Esophagus muscularis mucosa (tissue), 4 donors: ENCODE measurements around the gene NR2C2AP.

ENCODE experiments used
- CTCF ChIP-seq, 3 experiments: fragments of 200-600 bp in 2 of 3; fragments of 450-650 bp in 1 of 3; sonication (generic) in 2 of 3; IDR thresholded peaks; one replicate each; pipeline ENCODE4 v1.5.1; 2017 to 2019; ENCODE audit warnings: antibody characterized with exemption in 3 of 3, mild to moderate bottlenecking in 2 of 3, moderate library complexity in 1 of 3
- EP300 ChIP-seq: sonication (generic); formaldehyde crosslinking; IDR thresholded peaks from one replicate; pipeline ENCODE4 v1.6.1; 2017; ENCODE audit warnings: antibody characterized with exemption
- POLR2A ChIP-seq: fragments of 450-650 bp; IDR thresholded peaks from one replicate; pipeline ENCODE4 v1.6.1; 2017; ENCODE audit warnings: antibody characterized with exemption, moderate library complexity, mild to moderate bottlenecking, low read depth

- TF ChIP-seq CTCF (IDR thresholded peaks at IDR 0.05) (no peak), POLR2A (no peak), EP300 (no peak)
Measured at GRCh38 chr19:19218911-19219310, 15.7 kb upstream of the NR2C2AP start.
